Fibroblast of the conjunctiva (primary cell): ENCODE measurements around the gene DDX4.

Experiments used
- DNase-seq: peaks from one replicate; pipeline ENCODE4 v3.0.0-alpha.2; 2010; ENCODE audit warnings: low read depth

DDX4 gene

GRCh38 chr5:55821731-55822512 is 84.1 kb downstream of the DDX4 start:
- no peak for DNase-seq

DNA sequence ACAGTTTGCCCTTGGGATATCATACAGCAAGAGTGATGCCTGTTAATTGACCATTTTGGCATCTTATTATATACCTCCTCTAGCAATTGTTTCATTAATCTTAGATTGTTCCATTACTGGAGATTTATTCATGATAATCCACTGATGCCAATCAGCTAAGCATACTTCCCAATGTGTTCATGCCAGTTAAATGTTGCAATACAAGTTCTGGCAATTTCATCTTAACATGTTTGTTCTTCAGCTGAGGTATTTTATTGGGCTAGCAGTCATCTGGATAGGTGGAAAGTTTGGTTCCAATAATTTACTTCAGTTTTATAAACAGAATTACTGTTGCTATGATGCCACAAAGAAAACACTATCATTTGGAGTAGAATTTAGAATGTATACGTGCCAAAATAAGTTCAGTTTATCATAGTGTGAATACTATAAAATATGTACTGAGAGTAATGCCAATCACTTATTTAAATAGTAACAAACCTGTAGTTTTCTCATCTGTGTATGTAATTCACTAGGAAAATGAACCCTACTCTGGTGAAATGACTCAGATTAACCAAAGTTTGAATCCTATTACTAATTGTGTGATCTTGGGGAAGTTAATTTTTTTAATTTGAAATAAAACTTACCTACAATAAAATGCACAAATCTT is 85.4 kb downstream of the DDX4 start:
- no peak for DNase-seq

DNA sequence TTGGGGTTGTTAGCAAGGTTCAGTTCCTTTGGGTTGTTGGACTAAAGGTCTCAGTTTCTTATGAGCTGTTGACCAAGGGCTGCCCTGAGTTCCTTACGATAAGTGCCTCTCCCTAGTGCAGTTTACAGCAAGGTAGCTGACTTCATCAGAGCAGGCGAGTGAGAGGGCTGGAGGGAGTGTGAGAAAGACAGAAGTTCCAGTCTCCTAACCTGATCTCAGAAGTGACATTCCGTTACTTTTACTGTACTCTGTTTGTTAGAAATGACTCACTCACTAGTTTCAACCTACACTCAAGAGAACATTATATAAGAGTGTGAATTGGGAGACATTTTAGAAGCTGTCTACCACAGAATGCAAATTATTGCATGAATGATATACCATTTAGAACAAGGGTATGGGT is 92.1 kb downstream of the DDX4 start:
- DNase-seq = no peak

- no peak for DNase-seq
These were observed 94.6 kb downstream of the DDX4 start for GRCh38 chr5:55832446-55832845.

DNA sequence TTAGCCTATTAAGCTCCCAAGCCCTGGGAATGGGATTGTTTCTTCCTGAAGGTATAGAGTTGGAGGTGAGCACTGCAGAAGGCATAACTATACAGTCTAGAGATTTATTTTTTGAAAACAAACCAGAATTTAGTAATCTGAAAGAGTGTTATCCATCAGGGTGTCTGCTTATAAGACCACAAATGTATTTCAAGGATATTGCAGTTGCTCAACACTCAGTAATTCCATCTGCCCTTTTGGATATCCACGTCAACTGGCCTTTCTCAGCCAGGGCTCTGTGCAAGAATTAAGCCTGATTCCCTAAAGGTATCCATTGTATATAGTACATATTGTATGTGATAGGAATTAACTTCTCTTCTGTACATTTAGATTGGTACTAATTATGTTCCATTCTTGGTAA is 98.3 kb downstream of the DDX4 start:
- no peak for DNase-seq

DNA sequence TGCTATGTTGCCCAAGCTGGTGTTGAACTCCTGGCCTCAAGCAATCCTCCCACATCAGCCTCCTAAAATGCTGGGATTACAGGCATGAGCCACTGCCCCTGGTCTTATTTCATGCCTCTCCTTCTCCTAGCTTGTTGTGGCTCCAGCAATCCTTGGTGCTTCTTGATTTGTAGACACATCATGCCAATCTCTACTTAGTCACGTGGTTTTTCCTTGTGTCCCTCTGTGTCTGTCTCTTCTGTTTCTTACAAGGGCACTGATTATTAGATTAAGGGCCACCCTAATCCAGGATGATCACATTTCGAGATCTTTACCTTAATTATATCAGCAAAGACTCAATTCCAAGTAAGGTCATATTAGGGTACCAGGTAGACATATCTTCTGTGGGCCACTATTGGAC is 104.1 kb downstream of the DDX4 start:
- DNase-seq = no peak

- no peak for DNase-seq
These were observed 110.0 kb downstream of the DDX4 start for GRCh38 chr5:55847837-55848236.

DNA sequence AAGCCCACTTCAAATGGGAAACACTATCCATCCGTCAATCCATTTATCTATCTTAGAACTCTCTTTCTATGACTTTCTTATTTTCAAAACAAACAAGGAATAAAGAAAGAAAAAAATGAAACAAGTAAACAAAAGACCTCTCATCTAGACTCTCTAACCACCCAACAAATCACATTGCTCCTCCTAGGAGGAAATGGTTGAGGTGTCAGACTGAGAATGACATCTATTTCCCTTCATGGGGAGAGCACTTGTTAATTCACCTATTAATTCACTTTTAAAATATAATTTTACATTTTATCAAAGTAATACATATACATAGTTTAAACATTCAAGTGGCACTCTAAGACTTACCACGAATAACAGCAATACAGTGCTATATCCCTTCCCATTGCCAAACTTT is 110.9 kb downstream of the DDX4 start:
- DNase-seq = no peak

DNA sequence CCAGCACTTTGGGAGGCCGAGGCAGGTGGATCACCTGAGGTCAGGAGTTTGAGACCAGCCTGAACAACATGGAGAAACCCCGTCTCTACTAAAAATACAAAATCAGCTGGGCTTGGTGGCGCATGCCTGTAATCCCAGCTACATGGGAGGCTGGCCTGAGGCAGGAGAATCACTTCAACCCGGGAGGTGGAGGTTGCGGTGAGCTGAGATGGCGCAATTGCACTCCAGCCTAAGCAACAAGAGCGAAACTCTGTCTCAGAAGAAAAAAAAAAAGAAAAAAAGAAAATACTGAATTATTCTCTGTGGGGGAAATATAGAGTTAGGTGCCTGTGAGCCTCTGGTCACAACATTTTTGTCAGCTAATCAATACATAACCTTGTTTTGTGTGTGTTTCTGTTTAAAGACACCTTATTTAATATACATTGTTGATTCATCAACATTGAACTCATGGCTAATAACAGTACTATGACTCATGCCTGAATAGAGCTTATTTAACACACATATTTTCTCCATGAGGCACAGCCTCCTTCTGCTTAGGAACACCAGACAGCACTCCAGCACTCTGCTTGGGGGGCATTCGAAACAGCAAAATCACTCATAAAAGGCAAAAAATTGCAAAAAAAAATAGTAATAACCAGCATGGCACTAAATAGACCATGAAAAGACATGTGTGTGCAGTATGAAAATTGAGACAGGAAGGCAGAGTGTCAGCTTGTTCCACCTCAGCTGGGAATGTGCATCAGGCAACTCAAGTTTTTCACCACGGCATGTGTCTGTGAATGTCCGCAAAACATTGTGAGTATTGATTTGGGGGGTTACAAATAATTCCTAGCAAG is 113.2 kb downstream of the DDX4 start, which contains the start of gene IL31RA:
Gene IL31RA, plus strand, starts transcription at position 519 of the 836 bp plus-strand sequence. Its CDS starts 214 bp downstream, at position 733.
- DNase-seq = peak; percentile 73

GRCh38 chr5:55851675-55851979 is 113.8 kb downstream of the DDX4 start:
- no peak for DNase-seq

DNA sequence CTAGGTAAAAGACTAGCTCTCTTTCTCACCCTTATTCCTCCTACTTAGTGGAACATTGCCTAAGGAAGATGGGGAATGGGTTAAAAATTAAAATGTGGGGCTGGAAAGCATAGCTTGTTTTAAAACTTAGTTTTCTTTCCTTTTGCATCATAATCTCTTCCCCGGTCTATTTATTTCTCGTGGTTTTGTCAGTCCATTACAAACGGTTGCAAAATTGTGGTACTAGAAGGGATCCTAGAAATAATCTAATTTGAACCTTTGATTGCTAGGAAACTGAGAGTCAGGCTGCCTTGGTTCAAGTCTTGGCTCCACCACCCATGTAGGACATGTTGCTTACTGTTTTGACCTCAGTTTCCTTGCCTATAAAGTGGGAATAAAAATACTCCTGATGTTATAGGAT is 114.6 kb downstream of the DDX4 start:
- DNase-seq = peak; percentile 17

- no peak for DNase-seq
These were observed 115.3 kb downstream of the DDX4 start for GRCh38 chr5:55853041-55853670.

- DNase-seq = peak; percentile 43
These were observed 116.0 kb downstream of the DDX4 start for GRCh38 chr5:55853818-55854217.

GRCh38 chr5:55855509-55855908 is 117.6 kb downstream of the DDX4 start:
- DNase-seq = no peak

GRCh38 chr5:55856516-55857246 is 118.8 kb downstream of the DDX4 start:
- DNase-seq = no peak

DNA sequence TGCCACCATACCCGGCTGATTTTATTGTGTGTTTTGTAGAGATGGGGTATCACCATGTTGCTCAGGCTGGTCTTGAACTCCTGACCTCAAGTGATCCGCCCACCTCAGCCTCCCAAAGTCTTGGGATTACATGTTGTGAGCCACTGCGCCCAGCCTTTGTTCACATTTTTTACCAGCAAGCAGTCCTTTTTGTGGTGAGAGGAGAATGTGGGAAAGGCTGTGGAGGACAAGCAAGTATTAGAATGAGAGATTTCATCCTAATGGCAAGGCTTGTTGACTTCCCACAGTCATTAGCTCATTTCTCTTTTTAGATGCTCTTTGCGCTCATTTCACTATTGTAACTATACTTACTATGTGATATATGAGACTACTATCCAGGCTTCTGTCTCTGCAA is 119.4 kb downstream of the DDX4 start:
- DNase-seq = no peak

- no peak for DNase-seq
These were observed 120.2 kb downstream of the DDX4 start for GRCh38 chr5:55858104-55858503.

DNA sequence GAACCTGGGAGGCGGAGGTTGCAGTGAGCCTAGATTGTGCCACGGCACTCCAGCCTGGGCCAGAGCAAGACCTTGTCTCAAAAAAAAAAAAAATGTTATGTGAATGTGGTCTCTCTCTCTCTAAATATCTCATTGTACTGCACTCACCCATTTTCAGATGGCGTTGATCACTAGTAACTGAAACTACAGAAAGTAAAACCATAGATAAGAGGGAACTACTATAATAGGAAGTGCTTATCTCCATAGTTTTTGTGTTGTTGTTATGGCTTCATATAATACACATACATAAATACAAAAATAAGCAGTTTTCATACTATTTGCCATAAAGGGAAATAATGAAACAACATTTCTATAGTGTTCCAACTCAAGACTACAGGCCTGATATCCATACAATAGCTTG is 122.4 kb downstream of the DDX4 start:
- DNase-seq = no peak

- no peak for DNase-seq
These were observed 122.8 kb downstream of the DDX4 start for GRCh38 chr5:55860709-55861108.

- DNase-seq = no peak
These were observed 127.0 kb downstream of the DDX4 start for GRCh38 chr5:55864606-55865541.

DNA sequence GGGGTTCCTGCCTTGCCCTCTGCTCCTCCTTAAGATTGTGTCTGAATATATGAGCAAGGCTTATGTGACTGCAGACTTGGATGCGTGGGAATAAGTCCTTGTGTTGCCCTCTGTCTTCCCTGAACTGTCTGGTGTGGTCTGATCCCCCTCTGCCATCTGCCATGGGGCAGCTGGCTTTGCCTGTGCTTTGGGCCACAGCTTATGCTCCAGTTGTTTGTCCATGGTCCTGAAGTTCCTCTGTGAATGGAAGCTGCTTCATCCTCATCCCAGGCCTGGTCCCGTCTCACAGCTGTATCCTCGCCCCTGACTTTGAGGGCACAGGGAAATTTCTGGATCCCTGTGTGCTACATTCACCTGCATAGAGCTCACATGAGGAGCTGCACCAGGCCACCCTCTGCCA is 128.0 kb downstream of the DDX4 start:
- no peak for DNase-seq
